Peyer's patch (tissue), 4 donors: Measurements from ENCODE around the gene NOL11.

Source experiments
- POLR2A ChIP-seq, 2 donors: fragments of 450-650 bp; IDR thresholded peaks; one replicate each; pipeline ENCODE4 v1.5.1; 2017; ENCODE audit warnings: antibody characterized with exemption in 2 of 2, mild to moderate bottlenecking in 2 of 2, moderate library complexity in 2 of 2
- TF ChIP-seq, protein P1 (sequence below), 6 experiments: fragments of 450-650 bp in 4 of 6; fragments of 200-600 bp in 2 of 6; sonication (generic) in 1 of 6; IDR thresholded peaks; one replicate each; pipeline ENCODE4 v1.5.1; 2017 to 2019; ENCODE audit warnings: antibody characterized with exemption in 6 of 6, mild to moderate bottlenecking in 3 of 6, moderate library complexity in 1 of 6

DNA sequence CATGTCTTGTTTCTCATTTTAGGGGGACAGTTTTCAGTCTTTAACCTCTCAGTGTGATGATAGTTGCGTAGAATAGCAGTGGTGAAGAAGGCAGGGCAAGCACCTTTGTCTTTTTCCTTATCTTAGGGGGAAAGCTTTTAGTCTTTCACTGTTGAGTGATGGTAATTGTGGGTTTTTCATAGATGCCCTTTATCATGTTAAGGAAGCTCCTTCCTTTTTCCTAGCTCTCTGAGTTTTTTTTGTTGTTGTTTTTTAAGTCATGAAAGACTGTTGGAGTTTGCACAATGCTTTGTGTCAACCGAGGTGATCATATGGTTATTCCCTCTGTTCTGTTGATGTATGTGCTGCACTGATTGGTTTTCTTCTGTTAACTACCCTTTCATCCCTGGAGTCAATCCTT, 15.7 kb downstream of the NOL11 start:
- TF ChIP-seq, protein P1, sequence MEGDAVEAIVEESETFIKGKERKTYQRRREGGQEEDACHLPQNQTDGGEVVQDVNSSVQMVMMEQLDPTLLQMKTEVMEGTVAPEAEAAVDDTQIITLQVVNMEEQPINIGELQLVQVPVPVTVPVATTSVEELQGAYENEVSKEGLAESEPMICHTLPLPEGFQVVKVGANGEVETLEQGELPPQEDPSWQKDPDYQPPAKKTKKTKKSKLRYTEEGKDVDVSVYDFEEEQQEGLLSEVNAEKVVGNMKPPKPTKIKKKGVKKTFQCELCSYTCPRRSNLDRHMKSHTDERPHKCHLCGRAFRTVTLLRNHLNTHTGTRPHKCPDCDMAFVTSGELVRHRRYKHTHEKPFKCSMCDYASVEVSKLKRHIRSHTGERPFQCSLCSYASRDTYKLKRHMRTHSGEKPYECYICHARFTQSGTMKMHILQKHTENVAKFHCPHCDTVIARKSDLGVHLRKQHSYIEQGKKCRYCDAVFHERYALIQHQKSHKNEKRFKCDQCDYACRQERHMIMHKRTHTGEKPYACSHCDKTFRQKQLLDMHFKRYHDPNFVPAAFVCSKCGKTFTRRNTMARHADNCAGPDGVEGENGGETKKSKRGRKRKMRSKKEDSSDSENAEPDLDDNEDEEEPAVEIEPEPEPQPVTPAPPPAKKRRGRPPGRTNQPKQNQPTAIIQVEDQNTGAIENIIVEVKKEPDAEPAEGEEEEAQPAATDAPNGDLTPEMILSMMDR (IDR thresholded peaks at IDR 0.05) = no peak
- no peak for TF ChIP-seq POLR2A (IDR thresholded peaks at IDR 0.05)
